KMS-11 (cell line): ENCODE measurements around the gene CCDC43.

Source experiments
- H2AFZ ChIP-seq: fragments of 200-600 bp; sonication (generic); 2 replicates; pipeline ENCODE4 v1.6.1; 2016; ENCODE audit warnings: antibody characterized with exemption, mixed run types, low read depth
- H3K27ac ChIP-seq: fragments of 200-600 bp; sonication (generic); 2 replicates; pipeline ENCODE4 v1.6.1; 2016; ENCODE audit warnings: mild to moderate bottlenecking, mixed run types
- H3K27me3 ChIP-seq: fragments of 200-600 bp; sonication (generic); 2 replicates; pipeline ENCODE4 v1.6.1; 2017; ENCODE audit warnings: mild to moderate bottlenecking, low read depth, mixed run types, moderate library complexity; ENCODE audit not compliant: insufficient read depth
- H3K36me3 ChIP-seq: fragments of 200-600 bp; sonication (generic); 2 replicates; pipeline ENCODE4 v1.6.1; 2017; ENCODE audit warnings: mild to moderate bottlenecking, mixed run types; ENCODE audit not compliant: insufficient read depth
- H3K4me1 ChIP-seq: fragments of 200-600 bp; sonication (generic); 2 replicates; pipeline ENCODE4 v1.6.1; 2016; ENCODE audit warnings: mild to moderate bottlenecking, low read depth, mixed run types; ENCODE audit not compliant: poor library complexity, severe bottlenecking
- H3K4me2 ChIP-seq: fragments of 200-600 bp; sonication (generic); 2 replicates; pipeline ENCODE4 v1.7.0; 2016; ENCODE audit warnings: mild to moderate bottlenecking, mixed run types
- H3K4me3 ChIP-seq: fragments of 200-600 bp; sonication (generic); IDR thresholded peaks from 2 replicates; pipeline ENCODE4 v1.6.1; 2017; ENCODE audit warnings: low read depth, low read length, mixed read lengths; ENCODE audit not compliant: insufficient read depth
- H3K79me2 ChIP-seq: fragments of 200-600 bp; sonication (generic); 2 replicates; pipeline ENCODE4 v1.6.1; 2016; ENCODE audit warnings: low read depth, mixed run types; ENCODE audit not compliant: insufficient read depth
- H3K9ac ChIP-seq: fragments of 200-600 bp; sonication (generic); 2 replicates; pipeline ENCODE4 v1.6.1; 2016; ENCODE audit warnings: mild to moderate bottlenecking, mixed run types
- H4K20me1 ChIP-seq: fragments of 200-600 bp; sonication (generic); 2 replicates; pipeline ENCODE4 v1.6.1; 2016; ENCODE audit warnings: mild to moderate bottlenecking, mixed run types; ENCODE audit not compliant: insufficient read depth
- TF ChIP-seq, protein P1 (sequence below): fragments of 200-600 bp; sonication (generic); conservative IDR thresholded peaks from 2 replicates; pipeline ENCODE4 v1.6.1; 2017; ENCODE audit warnings: low read depth, mild to moderate bottlenecking, antibody characterized with exemption, low read length, moderate library complexity, mixed read lengths

The CCDC43 gene

GRCh38 chr17:44653384-44653783 is 36.2 kb downstream of the CCDC43 start:
- no peaks in the 10 kb centered on the region for H3K27me3 ChIP-seq
- no peak overlapping the region for H3K9ac ChIP-seq

GRCh38 chr17:44652727-44653126 is 36.8 kb downstream of the CCDC43 start:
- Histone ChIP-seq H3K4me2 (no peak overlapping the region), H3K79me2 (no peaks in the 10 kb centered on the region), H3K27me3 (no peaks in the 10 kb centered on the region), H3K36me3 (no peaks in the 10 kb centered on the region), H3K9ac (no peak overlapping the region), H3K4me1 (no peaks in the 10 kb centered on the region), H3K4me3 (no peak overlapping the region), H4K20me1 (no peaks in the 10 kb centered on the region), H3K27ac (no peak overlapping the region), H2AFZ (no peak overlapping the region)
- TF ChIP-seq, protein P1, sequence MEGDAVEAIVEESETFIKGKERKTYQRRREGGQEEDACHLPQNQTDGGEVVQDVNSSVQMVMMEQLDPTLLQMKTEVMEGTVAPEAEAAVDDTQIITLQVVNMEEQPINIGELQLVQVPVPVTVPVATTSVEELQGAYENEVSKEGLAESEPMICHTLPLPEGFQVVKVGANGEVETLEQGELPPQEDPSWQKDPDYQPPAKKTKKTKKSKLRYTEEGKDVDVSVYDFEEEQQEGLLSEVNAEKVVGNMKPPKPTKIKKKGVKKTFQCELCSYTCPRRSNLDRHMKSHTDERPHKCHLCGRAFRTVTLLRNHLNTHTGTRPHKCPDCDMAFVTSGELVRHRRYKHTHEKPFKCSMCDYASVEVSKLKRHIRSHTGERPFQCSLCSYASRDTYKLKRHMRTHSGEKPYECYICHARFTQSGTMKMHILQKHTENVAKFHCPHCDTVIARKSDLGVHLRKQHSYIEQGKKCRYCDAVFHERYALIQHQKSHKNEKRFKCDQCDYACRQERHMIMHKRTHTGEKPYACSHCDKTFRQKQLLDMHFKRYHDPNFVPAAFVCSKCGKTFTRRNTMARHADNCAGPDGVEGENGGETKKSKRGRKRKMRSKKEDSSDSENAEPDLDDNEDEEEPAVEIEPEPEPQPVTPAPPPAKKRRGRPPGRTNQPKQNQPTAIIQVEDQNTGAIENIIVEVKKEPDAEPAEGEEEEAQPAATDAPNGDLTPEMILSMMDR = no peak

More at GRCh38 chr17:44653384-44653783, 36.2 kb downstream of the CCDC43 start:
- Histone ChIP-seq H4K20me1 (no peaks in the 10 kb centered on the region), H3K4me2 (no peak overlapping the region), H2AFZ (no peak overlapping the region), H3K4me3 (no peak overlapping the region), H3K36me3 (no peaks in the 10 kb centered on the region), H3K27ac (no peak overlapping the region), H3K79me2 (no peaks in the 10 kb centered on the region), H3K4me1 (no peaks in the 10 kb centered on the region)
- TF ChIP-seq, protein P1 = no peak

- Histone ChIP-seq H3K4me2 (no peak overlapping the region), H3K36me3 (no peaks in the 10 kb centered on the region), H3K27ac (no peak overlapping the region), H3K4me3 (no peak overlapping the region), H3K79me2 (no peaks in the 10 kb centered on the region), H2AFZ (no peak overlapping the region), H3K9ac (no peak overlapping the region), H3K4me1 (no peaks in the 10 kb centered on the region), H3K27me3 (no peaks in the 10 kb centered on the region), H4K20me1 (no peaks in the 10 kb centered on the region)
- TF ChIP-seq, protein P1 = no peak
These were observed 38.3 kb downstream of the CCDC43 start for GRCh38 chr17:44651228-44651627.

- TF ChIP-seq, protein P1 = no peak
- H2AFZ ChIP-seq = no peak overlapping the region
These were observed 40.6 kb downstream of the CCDC43 start for GRCh38 chr17:44648963-44649362.

More at GRCh38 chr17:44648963-44649362, 40.6 kb downstream of the CCDC43 start:
- Histone ChIP-seq H3K4me1 (no peaks in the 10 kb centered on the region), H3K36me3 (no peaks in the 10 kb centered on the region), H3K27me3 (no peaks in the 10 kb centered on the region), H3K27ac (no peak overlapping the region), H3K9ac (no peak overlapping the region), H4K20me1 (no peaks in the 10 kb centered on the region), H3K79me2 (no peaks in the 10 kb centered on the region), H3K4me3 (no peak overlapping the region), H3K4me2 (no peak overlapping the region)
